ENCODE measurements around the gene GLA. TPM values are rescaled to one million over a fixed set of nuclear protein-coding genes. Genes with fewer than 3 reads are reported as not detected.

Gene GLA
- total and polyA plus RNA-seq, 2 of the 13 experiments (the other 11 are each of a cell fraction or from before 2014, with no cell fraction given), result 31.4 to 59.3 TPM

DNA sequence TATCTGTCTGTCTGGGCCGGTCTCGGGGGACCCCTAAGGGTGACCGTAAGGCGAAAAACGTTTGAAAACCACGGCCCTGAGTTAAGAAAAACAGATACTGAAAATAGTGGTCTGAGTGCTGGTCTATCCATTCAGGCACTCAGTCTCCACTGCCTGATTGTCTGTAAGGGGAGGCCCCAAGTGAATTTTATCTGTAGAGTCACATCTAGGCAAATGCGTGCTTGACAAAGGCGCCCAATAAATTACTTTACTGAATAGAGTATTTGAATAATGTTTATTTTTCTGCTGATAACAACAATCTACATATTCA is 762 bp upstream of the GLA start (continued):
- TF ChIP-seq, protein P1, sequence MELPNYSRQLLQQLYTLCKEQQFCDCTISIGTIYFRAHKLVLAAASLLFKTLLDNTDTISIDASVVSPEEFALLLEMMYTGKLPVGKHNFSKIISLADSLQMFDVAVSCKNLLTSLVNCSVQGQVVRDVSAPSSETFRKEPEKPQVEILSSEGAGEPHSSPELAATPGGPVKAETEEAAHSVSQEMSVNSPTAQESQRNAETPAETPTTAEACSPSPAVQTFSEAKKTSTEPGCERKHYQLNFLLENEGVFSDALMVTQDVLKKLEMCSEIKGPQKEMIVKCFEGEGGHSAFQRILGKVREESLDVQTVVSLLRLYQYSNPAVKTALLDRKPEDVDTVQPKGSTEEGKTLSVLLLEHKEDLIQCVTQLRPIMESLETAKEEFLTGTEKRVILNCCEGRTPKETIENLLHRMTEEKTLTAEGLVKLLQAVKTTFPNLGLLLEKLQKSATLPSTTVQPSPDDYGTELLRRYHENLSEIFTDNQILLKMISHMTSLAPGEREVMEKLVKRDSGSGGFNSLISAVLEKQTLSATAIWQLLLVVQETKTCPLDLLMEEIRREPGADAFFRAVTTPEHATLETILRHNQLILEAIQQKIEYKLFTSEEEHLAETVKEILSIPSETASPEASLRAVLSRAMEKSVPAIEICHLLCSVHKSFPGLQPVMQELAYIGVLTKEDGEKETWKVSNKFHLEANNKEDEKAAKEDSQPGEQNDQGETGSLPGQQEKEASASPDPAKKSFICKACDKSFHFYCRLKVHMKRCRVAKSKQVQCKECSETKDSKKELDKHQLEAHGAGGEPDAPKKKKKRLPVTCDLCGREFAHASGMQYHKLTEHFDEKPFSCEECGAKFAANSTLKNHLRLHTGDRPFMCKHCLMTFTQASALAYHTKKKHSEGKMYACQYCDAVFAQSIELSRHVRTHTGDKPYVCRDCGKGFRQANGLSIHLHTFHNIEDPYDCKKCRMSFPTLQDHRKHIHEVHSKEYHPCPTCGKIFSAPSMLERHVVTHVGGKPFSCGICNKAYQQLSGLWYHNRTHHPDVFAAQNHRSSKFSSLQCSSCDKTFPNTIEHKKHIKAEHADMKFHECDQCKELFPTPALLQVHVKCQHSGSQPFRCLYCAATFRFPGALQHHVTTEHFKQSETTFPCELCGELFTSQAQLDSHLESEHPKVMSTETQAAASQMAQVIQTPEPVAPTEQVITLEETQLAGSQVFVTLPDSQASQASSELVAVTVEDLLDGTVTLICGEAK (IDR thresholded peaks at IDR 0.05), result no peak
- TF ChIP-seq, protein P1 (CRISPR knock-in tag; IDR thresholded peaks at IDR 0.05), result no peak

GRCh38 chrX:101407167-101407747 is 468 bp downstream of the GLA start:
- BruUV-seq (replicated peaks), result no TSS peak
- H4K20me1 ChIP-seq (ENCODE audit: insufficient read depth, low read length), result peaks cover 5% of the 10 kb centered on the region; the same call in 1 of the 2 replicates
- TF ChIP-seq SALL1 (CRISPR knock-in tag; IDR thresholded peaks at IDR 0.05), result no peak
- TF ChIP-seq, protein P2, sequence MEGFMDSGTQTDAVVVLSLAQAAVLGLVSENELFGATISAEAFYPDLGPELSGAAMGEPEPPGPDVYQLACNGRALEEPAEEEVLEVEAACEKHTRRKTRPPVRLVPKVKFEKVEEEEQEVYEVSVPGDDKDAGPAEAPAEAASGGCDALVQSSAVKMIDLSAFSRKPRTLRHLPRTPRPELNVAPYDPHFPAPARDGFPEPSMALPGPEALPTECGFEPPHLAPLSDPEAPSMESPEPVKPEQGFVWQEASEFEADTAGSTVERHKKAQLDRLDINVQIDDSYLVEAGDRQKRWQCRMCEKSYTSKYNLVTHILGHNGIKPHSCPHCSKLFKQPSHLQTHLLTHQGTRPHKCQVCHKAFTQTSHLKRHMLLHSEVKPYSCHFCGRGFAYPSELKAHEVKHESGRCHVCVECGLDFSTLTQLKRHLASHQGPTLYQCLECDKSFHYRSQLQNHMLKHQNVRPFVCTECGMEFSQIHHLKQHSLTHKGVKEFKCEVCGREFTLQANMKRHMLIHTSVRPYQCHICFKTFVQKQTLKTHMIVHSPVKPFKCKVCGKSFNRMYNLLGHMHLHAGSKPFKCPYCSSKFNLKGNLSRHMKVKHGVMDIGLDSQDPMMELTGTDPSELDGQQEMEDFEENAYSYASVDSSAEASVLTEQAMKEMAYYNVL (CRISPR knock-in tag; IDR thresholded peaks at IDR 0.05; ENCODE audit: borderline replicate concordance), result no peak
- no peak for TF ChIP-seq POLR2G (IDR thresholded peaks at IDR 0.05; ENCODE audit: low read depth, low read length)
- TF ChIP-seq ZNF891 (CRISPR knock-in tag; IDR thresholded peaks at IDR 0.05), result no peak

More at GRCh38 chrX:101407167-101407747, 468 bp downstream of the GLA start:
- H3K9ac ChIP-seq (ENCODE audit: insufficient read depth, low read depth, low read length), result peak overlapping the region; percentile 82
- H3K36me3 ChIP-seq (replicated peaks in 1 of 2; ENCODE audit: control insufficient read depth in 1 of 2, insufficient read depth in 2 of 2, low read length in 2 of 2), result peaks cover 0 to 11% of the 10 kb centered on the region in 2 experiments; a peak in 3 of 5 replicates
- H3K9me3 ChIP-seq (ENCODE audit: low read length), result no peaks in the 10 kb centered on the region
- WGBS (ENCODE audit: low lambda C conversion rate), result 3% methylated on average over 12 of the region's 15 CpGs
- H3K4me2 ChIP-seq (ENCODE audit: low read depth, low read length), result peak overlapping the region; percentile 65
- H3K79me2 ChIP-seq (ENCODE audit: insufficient read depth, low read length), result peaks cover 48% of the 10 kb centered on the region
- H3K4me1 ChIP-seq (ENCODE audit: insufficient read depth, low read length), result peaks cover 8% of the 10 kb centered on the region
- no peak overlapping the region for H2AFZ ChIP-seq (ENCODE audit: low read length)
- peak overlapping the region; percentile 97 for H3K27ac ChIP-seq (ENCODE audit: extremely low read length, insufficient read depth, low read length)
- H3K27me3 ChIP-seq (ENCODE audit: control insufficient read depth in 1 of 2, insufficient read depth in 2 of 2, low read length in 2 of 2), result no peaks in the 10 kb centered on the region
- peak overlapping the region; percentile 68 to 82 (median 77) for H3K4me3 ChIP-seq (replicated peaks in 1 of 3; ENCODE audit: insufficient read depth in 1 of 3, low read depth in 2 of 3, low read length in 3 of 3)
- POLR2A ChIA-PET, result interaction anchor here (1.0 kb wide), 1 partner anchor 16 kb away, joined by 14 read pairs; the partner anchor contains the start of gene RPL36A
- no peak for FAIRE-seq
- no peak for DNase-seq (ENCODE audit: low spot score)
- intact Hi-C loops (cut with micrococcal nuclease; ENCODE audit: unreplicated experiment), result loop anchor here (2.0 to 5.0 kb wide), 2 partner anchors 16 to 60 kb away; partner anchors contain the start of genes RPL36A and TIMM8A
- CTCF ChIA-PET (ENCODE audit: low intra/inter-chr PET ratio, low total read pairs), result no interaction called here
- peak; percentile 53 for ATAC-seq
- in situ Hi-C loops (cut with HindIII; ENCODE audit: extremely low pct_ligation_motif_present, low pct_unique_long_range_greater_than_20kb), result no loop called here

All from HepG2 (cell line).